ENCODE results near the gene FAM177A1. TPM values are rescaled to one million over a fixed set of nuclear protein-coding genes. Genes with fewer than 3 reads are reported as not detected.

FAM177A1 gene, protein sequence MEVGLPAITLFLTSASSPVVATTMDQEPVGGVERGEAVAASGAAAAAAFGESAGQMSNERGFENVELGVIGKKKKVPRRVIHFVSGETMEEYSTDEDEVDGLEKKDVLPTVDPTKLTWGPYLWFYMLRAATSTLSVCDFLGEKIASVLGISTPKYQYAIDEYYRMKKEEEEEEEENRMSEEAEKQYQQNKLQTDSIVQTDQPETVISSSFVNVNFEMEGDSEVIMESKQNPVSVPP
- 81.0 to 92.1 TPM (median 86.8 TPM) in 5 replicates for total RNA-seq (2022; extraction: Qiagen RNA extraction; ENCODE audit: low read depth)

DNA sequence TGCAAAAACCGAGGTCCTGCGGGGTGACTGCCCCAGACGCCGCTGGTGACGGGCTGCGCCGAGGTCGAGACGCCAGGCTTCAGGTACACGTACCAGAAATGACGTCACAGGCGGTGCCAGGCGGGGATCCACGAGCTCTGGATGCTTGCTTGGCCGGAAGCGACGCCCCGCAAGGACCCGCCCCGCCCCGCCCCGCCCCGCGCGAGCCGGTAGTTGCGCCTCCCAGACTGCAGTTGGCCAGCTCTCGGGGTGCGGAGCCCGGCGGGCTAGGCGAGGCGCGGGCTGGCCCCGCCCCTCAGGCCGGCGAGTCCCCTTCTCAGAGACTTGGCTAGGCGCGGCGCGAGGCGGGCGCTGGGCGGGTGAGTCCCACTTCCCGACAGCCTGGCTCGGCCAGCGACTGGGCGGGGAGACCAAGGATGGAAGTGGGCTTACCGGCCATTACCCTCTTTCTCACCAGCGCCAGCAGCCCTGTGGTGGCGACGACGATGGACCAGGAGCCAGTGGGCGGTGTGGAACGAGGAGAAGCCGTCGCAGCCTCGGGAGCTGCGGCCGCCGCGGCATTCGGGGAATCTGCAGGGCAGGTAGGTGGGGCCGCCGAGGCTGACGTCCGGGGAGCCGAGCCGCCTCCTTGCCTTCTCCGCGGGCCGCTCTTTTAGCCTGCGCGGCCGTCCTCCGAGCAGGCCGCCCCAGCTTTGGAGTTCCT is at the start of gene FAM177A1:
TSS of gene FAM177A1 (plus strand) at position 225 of the 703 bp plus-strand sequence. CDS start at position 417, 192 bp downstream.

DNA sequence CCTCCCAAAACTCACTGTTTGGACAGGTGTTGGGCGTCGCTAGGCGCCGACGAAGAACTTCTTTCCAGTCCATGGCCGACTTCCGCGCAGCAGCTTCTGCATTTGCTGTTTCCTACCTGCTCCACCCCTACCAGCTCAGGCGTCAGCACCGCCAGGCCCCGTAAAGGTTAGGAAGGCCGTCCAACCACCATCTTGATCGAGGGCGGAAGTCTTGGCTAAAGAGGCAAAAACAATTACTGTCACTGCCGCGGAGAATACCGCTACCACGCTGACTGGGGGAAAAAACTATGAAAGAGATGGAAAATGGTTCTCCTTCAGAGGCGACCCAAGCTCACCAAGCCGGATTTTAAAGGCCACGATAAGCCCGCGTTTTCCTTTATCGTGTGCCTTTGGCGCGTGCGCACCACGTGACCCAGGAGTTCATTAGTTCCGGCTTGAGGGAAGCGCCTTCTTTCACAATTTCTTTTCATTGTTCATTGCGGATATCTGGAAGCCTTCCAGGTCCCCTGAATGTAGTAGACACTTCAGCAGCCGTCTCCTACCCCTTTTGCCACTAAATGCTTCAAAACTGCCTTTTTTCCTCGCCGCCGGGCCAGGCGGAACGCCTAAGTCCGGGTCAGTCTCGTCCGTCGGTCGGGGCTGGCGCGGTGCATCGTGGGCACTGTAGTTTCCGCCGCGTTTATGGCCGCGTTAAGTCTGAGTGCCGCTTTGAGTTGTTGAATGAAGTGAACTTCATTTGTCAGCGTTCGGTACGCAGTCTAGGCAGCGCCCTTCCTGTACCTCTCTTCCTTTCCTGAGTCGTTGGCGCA is 76.0 kb downstream of the FAM177A1 start, which contains the start of the genes PPP2R3C and PRORP:
TSS of gene PPP2R3C (minus strand) at position 104 of the 809 bp plus-strand sequence. CDS start at position 73, 31 bp downstream.
TSS of gene PRORP (plus strand) at position 666 of the 809 bp plus-strand sequence. CDS start 694 bp downstream, outside the sequence.

Other genes with a start within 250 kb of the FAM177A1 start
- gene BAZ1A, start 170.9 kb upstream of the FAM177A1 start, total RNA-seq (2022; extraction: Qiagen RNA extraction; ENCODE audit: low read depth): 23.5 to 42.0 TPM (median 27.8 TPM) in 5 replicates
- 55.3 to 68.6 TPM (median 59.1 TPM) in 5 replicates for gene SRP54, start 63.3 kb upstream of the FAM177A1 start, total RNA-seq (2022; extraction: Qiagen RNA extraction; ENCODE audit: low read depth)
- gene PPP2R3C, start 75.7 kb downstream of the FAM177A1 start, total RNA-seq (2022; extraction: Qiagen RNA extraction; ENCODE audit: low read depth): 22.5 to 29.9 TPM (median 22.6 TPM) in 5 replicates
- gene PRORP, start 76.3 kb downstream of the FAM177A1 start, total RNA-seq (2022; extraction: Qiagen RNA extraction; ENCODE audit: low read depth): 28.0 to 37.1 TPM (median 33.0 TPM) in 5 replicates
- 256 to 295 TPM (median 261 TPM) in 5 replicates for gene PSMA6, start 246.1 kb downstream of the FAM177A1 start, total RNA-seq (2022; extraction: Qiagen RNA extraction; ENCODE audit: low read depth)